Activated T-helper 1 cell treated with anti-CD3 and anti-CD28 coated beads, Interleukin-2, amount 50 U/mL, for 16 hours (primary cell): ENCODE measurements around the gene TPGS1.

Experiments
- DNase-seq, 2 donors: peaks; one replicate each; pipeline ENCODE4 v3.0.0-alpha.2; 2020; ENCODE audit warnings: low read depth in 1 of 2, low spot score in 1 of 2

Gene TPGS1

GRCh38 chr19:507286-508203 is at the start of gene TPGS1:
TSS of gene TPGS1 (plus strand) at chr19:507497. CDS start at chr19:507507, 10 bp downstream.
- peak; percentile 45 to 77 for DNase-seq

- DNase-seq = no peak
Measured at GRCh38 chr19:457636-458035, 49.7 kb upstream of the TPGS1 start.

GRCh38 chr19:458091-459042 is 48.9 kb upstream of the TPGS1 start:
- no peak for DNase-seq

- DNase-seq = no peak
Measured at GRCh38 chr19:459724-460511, 47.4 kb upstream of the TPGS1 start.

GRCh38 chr19:460877-461720 is 46.2 kb upstream of the TPGS1 start, which contains the start of gene SHC2:
TSS of gene SHC2 (minus strand) at chr19:461033. CDS start at chr19:460996, 37 bp downstream.
- DNase-seq = no peak

GRCh38 chr19:461721-462551 is 45.4 kb upstream of the TPGS1 start:
- DNase-seq = no peak

- no peak for DNase-seq
Measured at GRCh38 chr19:463483-464207, 43.7 kb upstream of the TPGS1 start.

- DNase-seq = no peak
Measured at GRCh38 chr19:464208-464545, 43.1 kb upstream of the TPGS1 start.

- no peak for DNase-seq
Measured at GRCh38 chr19:465056-465816, 42.1 kb upstream of the TPGS1 start.

- DNase-seq = no peak
Measured at GRCh38 chr19:467554-467953, 39.7 kb upstream of the TPGS1 start.

GRCh38 chr19:468587-469256 is 38.6 kb upstream of the TPGS1 start:
- no peak for DNase-seq

GRCh38 chr19:469833-470232 is 37.5 kb upstream of the TPGS1 start:
- no peak for DNase-seq

- no peak for DNase-seq
Measured at GRCh38 chr19:470701-471100, 36.6 kb upstream of the TPGS1 start.

- DNase-seq = no peak
Measured at GRCh38 chr19:472005-472858, 35.1 kb upstream of the TPGS1 start.

GRCh38 chr19:474126-475078 is 32.9 kb upstream of the TPGS1 start:
- no peak for DNase-seq
